Mesenteric fat pad (tissue), 1 donor: Measurements from ENCODE around the gene DCLK3. TPM values are rescaled to one million over a fixed set of nuclear protein-coding genes. Genes with fewer than 3 reads are reported as not detected.

Source experiments
- DNase-seq: peaks from one replicate; pipeline ENCODE4 v3.0.0-alpha.2; 2020; ENCODE audit warnings: low spot score
- total RNA-seq: library from RNA; stranded (reverse); fragmentation: NEBNext Ultra II Directional; extraction: Animal tissue kit (Norgen Biotek cat#: 25700); gene quantifications from one replicate; pipeline ENCODE4 v1.2.1, GENCODE V29; 2021
- donor health status: DM: yes; HTN: yes; CAD: no.

Gene DCLK3
- total RNA-seq, 1 donor from 2014 or later = 0.16 TPM

DNA sequence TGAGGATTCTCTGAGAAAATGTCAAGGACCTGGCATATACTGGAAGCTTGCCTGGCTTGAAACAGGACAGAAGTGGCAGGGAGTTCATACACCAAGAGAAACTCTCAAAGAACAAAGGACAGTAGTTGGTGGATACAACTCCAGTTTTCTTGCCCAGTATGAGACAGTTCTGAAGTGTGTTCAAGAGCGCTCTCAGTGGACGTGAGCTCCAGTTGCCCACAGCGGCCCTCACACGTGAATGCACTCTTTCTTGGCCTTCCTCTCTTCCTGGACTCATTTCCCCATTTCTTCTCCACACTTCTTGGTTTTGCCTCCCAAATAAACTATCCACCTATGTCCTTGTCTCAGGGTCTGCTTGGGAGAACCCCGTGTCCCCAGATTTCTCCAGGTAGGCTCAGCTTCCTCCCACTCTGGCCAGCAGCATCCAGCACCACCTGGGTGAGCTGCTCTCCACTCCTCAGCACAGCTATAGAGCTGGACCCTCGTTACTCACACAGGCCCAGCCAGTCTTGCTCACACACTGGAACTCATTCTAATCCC, 54.5 kb downstream of the DCLK3 start:
- no peak for DNase-seq

GRCh38 chr3:36709281-36709680, 55.1 kb downstream of the DCLK3 start:
- DNase-seq = no peak

- no peak for DNase-seq
Measured at GRCh38 chr3:36707623-36708409, 56.5 kb downstream of the DCLK3 start.

- no peak for DNase-seq
Measured at GRCh38 chr3:36705015-36705414, 59.3 kb downstream of the DCLK3 start.

DNA sequence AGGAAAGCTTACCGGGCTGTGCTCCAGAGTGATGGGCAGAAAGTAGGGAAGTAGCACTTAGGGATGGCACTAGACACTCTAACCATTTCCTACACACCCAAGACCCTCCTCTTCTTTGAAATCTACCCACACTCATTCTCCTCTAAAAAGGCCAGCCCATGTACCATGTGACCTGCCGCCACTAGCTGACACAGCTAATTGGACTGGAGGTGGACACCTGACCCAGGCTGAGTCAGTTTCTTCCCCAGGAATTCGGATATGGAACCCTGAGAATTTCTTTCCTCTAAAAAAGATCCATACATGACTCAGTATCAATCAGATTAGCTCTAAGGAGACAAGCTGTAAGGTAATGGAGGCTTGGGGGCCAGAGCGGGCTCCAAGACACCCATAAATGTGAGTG, 60.1 kb downstream of the DCLK3 start:
- no peak for DNase-seq

- DNase-seq = no peak
Measured at GRCh38 chr3:36701249-36701572, 63.1 kb downstream of the DCLK3 start.

- DNase-seq = no peak
Measured at GRCh38 chr3:36700537-36701248, 63.7 kb downstream of the DCLK3 start.

DNA sequence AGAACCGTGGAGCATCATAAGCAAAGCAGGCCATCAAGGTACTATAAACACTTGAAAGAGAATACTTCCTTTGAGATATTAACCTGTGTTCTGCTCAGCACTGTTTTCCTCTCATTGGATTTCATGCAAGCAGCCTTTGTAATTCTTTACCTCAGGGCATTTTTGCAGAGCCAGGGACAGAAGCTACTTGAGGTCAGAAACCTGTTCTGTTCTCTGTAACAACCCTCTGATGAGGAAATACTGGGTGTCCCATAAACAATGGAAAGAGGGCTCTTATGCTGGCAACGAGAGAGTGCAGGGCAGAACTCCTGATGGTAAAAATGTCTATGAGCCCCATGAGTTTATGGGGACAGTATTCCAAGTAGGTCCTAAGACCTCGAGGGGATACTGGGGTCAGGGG, 66.0 kb downstream of the DCLK3 start:
- DNase-seq = no peak

- no peak for DNase-seq
Measured at GRCh38 chr3:36697229-36698001, 66.9 kb downstream of the DCLK3 start.

DNA sequence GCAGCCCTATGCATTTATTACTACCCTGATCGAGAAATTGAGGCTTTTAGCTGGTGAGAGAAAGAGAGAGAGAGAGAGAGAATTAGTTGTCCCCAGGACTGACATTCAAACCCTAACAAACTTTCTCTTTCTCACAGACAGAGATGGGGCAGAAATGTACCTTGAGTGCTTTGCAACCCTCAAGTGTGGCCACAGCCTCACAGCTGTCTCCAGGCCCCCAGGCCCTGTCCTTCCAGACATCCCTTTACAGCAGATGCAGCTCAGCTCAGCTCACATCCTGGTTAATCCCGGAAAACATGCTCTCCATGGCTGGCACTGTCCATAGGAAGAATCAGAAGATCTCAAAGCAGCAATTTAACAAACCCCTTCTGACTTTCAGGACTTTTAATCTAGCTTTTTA, 67.6 kb downstream of the DCLK3 start:
- no peak for DNase-seq

DNA sequence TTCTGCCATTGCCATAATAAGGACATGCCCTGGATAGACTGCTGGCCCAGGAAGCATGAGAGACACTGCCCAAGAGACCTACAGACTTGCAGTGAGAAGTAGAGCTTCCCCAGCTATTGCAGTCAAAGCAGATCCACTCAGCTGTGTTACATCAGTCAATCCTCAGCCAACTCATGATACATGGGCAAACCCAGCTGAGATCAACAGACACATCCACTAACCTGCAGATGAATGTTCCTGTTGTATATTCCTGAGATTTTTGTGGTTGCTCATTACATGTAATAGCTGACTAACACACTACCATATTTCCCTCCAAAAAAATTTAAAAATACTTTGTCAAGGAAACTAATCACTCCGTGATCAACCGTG, 68.6 kb downstream of the DCLK3 start:
- DNase-seq = no peak

DNA sequence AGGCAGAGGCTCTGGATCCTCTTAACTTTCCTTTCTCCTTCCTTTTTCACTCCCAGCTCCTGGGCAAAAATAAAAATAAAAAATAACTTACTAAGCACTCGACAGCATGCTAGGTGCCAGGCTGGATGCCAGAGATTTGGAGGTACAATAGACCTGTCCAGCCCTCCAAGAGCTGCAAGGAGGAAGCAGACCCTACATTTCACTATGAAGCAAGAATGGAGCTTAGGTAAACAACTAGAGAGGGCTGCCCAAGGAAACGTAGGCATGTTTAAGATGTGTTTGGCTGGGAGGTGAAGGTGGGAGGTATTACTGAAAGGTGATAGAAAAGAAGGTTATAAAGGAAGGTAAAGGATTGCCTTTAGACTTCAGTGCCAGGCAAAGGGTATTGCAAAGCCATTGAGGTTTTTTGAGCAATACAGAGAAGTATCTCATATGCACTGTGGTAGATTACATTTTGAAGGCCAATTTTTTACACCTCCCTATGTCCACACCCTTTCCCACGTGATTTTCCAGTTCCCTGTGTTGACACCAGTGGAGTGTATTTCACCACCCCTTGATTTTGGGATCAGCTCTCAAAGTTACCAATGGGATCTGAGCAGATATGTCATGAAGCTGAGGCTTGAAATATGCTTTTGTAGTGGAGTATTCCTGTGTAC, 69.1 kb downstream of the DCLK3 start:
- DNase-seq = no peak

DNA sequence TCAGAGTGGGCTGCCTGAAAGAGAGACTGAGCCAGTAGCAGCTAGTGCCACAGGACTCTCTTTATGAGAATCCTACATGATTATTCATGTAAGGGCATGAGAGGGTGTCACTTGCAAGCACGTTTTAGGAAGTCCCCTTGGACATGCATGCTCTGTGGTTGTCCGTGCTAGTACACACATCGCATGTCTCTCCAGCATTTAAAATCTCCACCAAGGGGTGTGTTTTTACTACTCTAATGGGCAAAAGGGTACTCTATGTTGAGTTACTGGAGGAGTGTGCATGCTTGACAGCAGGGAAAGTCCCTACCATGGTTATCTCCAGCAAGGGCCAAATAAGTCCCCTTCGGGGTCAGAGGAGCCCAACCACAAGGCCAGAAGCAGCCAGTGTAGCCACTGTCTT, 70.7 kb downstream of the DCLK3 start:
- DNase-seq = no peak

GRCh38 chr3:36689560-36689959, 74.8 kb downstream of the DCLK3 start:
- DNase-seq = no peak

- DNase-seq = no peak
Measured at GRCh38 chr3:36688815-36689214, 75.5 kb downstream of the DCLK3 start.

GRCh38 chr3:36686516-36686915, 77.8 kb downstream of the DCLK3 start:
- DNase-seq = no peak

DNA sequence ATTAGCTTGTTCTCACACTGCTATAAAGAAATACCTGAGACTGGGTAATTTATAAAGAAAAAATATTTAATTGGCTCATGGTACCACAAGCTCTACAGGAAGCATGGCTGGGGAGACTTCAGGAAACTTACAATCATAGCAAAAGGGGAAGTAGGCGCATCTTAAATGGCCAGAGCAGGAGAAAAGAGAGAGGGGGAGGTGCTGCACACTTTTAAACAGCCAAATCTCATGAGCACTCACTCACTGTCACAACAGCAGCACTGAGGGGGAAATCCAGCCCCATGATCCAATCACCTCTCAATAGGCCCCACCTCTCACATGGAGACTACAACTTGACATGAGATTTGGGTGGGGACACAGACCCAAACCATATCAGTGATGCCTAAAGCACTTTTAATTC, 82.5 kb downstream of the DCLK3 start:
- no peak for DNase-seq

GRCh38 chr3:36680952-36681351, 83.4 kb downstream of the DCLK3 start:
- DNase-seq = no peak

GRCh38 chr3:36679384-36680200, 84.8 kb downstream of the DCLK3 start:
- DNase-seq = no peak

DNA sequence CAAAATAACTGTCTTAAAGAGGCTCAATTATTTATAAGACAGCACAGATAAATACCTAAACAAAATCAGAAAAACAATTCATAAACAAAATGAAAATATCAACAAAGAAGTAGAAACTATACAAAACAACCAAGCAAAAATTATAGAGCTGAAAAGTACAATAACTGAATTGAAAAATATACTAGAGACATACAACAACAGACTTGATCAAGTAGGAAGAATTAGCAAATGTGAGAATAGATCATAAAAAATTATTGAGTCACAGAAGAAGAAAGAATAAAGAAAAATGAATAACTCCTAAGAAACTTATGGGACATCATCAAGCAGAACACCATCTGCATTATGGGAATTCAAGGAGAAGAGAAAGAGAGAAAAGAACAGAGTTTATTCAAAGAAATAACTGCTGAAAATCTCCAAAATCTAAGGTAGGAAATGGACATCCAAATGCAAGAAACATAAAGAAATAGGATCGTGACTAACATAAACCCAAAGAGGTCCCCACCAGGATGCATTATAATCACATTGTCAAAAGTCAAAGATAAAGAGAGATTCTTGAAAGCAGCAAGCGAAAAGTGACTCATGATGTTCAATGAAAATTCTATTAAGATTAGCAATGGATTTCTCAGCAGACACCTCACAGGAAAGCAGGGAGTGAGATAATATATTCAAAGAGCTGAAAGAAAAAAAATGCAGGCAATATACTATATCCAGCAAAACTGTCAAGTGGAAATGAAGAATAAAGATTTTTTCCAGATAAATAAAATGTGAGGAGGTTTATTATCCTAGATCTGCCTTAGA, 85.9 kb downstream of the DCLK3 start:
- no peak for DNase-seq
